Type B pancreatic cell (in vitro differentiated cells): ENCODE data around the gene HOXA2. TPM values are rescaled to one million over a fixed set of nuclear protein-coding genes. Genes with fewer than 3 reads are reported as not detected.

Experiments used
- DNase-seq: peaks from one replicate; pipeline ENCODE4 v3.0.0; 2021; ENCODE audit warnings: mixed read lengths; ENCODE audit not compliant: unreplicated experiment; ENCODE audit errors: extremely low spot score
- H3K27ac Mint-ChIP-seq: 2 replicates; pipeline ENCODE4 v1.8.0; 2021; ENCODE audit warnings: mild to moderate bottlenecking, mixed read lengths
- H3K27me3 Mint-ChIP-seq: 2 replicates; pipeline ENCODE4 v1.8.0; 2021; ENCODE audit warnings: mixed read lengths
- H3K36me3 Mint-ChIP-seq: 2 replicates; pipeline ENCODE4 v1.8.0; 2021; ENCODE audit warnings: mixed read lengths
- H3K4me1 Mint-ChIP-seq: one replicate; pipeline ENCODE4 v1.8.0; 2021; ENCODE audit warnings: mixed read lengths; ENCODE audit not compliant: unreplicated experiment
- H3K4me3 Mint-ChIP-seq: 2 replicates; pipeline ENCODE4 v1.8.0; 2021; ENCODE audit warnings: mild to moderate bottlenecking, mixed read lengths
- H3K9me3 Mint-ChIP-seq: 2 replicates; pipeline ENCODE4 v1.8.0; 2021; ENCODE audit warnings: mixed read lengths
- total RNA-seq: library from RNA; stranded (reverse); gene quantifications from 2 replicates; pipeline ENCODE4 v1.2.1, GENCODE V29; 2021; ENCODE audit warnings: low replicate concordance
- TF ChIP-seq, protein P1 (sequence below): fragments of 200-600 bp; sonication (generic); conservative IDR thresholded peaks from 2 replicates; pipeline ENCODE4 v1.5.0; 2021; ENCODE audit warnings: antibody characterized with exemption, mild to moderate bottlenecking

HOXA2 gene
- total RNA-seq, 1 donor from 2014 or later, result 26.8 TPM

DNA sequence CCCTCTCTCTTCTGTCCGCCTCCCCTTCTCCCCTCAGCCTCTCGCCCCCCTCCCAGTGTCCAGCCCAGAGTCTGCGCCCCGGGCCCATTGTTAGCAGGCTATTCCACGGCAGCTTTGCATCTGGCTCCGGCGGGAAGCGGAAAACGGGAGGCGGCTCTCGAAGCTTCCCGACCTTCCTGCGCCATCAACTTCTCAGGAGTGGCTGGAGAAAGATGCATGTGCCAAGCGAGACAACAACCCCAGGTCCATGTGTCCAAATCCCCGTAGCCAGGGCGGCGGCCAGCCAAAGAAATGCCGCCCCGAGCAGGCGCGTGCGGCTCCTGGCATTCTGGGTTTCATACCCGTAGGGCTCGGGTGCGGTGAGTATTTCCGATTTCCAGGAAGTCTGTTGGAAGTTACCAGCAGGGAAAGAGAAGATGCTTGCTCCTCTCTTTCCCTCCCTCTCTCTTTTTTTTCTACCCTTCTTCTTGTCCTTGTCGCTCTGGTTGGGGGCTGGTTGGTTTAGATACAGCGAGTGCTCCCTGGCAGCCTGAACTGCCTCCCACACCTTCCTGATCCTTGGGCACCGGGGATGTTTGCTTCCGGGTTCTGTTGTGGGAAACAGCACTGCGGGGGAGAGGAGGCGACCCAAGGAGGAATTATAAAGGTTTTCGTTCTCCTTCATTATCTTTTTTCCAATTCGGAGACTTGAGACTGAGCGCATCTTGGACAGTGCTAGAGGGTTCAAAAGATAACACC is 1.2 kb upstream of the HOXA2 start:
- Mint-ChIP-seq H3K36me3 (peaks cover 41% of the 10 kb centered on the region), H3K4me3 (peak overlapping the region; percentile 97), H3K4me1 (peaks cover 62% of the 10 kb centered on the region), H3K9me3 (no peaks in the 10 kb centered on the region), H3K27ac (peak overlapping the region; percentile 97), H3K27me3 (peaks cover 70% of the 10 kb centered on the region)
- TF ChIP-seq, protein P1, sequence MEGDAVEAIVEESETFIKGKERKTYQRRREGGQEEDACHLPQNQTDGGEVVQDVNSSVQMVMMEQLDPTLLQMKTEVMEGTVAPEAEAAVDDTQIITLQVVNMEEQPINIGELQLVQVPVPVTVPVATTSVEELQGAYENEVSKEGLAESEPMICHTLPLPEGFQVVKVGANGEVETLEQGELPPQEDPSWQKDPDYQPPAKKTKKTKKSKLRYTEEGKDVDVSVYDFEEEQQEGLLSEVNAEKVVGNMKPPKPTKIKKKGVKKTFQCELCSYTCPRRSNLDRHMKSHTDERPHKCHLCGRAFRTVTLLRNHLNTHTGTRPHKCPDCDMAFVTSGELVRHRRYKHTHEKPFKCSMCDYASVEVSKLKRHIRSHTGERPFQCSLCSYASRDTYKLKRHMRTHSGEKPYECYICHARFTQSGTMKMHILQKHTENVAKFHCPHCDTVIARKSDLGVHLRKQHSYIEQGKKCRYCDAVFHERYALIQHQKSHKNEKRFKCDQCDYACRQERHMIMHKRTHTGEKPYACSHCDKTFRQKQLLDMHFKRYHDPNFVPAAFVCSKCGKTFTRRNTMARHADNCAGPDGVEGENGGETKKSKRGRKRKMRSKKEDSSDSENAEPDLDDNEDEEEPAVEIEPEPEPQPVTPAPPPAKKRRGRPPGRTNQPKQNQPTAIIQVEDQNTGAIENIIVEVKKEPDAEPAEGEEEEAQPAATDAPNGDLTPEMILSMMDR, result no peak
- DNase-seq, result peak; percentile 73

DNA sequence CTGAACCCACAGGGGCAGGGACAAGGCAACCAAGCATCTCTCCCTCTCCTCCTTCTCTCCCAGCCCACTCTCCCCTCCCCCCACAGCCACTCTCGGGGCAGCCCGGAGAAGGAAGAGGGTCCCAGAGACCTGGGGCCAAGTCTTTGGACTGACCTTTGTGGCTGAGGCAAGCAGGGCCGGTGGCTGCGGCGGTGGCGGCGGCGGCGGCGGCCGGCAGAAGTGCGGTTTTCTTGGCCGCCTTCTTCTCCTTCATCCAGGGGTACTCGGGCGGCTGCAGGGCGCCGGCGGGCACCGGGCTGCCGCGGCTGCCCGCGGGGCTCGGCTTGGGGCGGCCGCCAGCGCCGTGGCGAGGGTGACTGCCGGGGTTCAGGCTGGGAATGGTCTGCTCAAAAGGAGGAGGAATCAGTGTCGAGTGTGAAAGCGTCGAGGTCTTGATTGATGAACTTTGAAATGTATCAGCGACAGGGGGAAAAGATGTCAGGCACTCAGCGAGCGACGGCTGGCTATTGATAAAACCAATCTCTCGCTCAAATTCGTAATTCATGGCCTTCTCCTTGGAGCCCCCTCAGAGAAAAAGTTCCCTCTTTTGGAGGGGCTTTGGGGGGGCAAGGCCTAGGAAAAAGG is 414 bp downstream of the HOXA2 start:
- peaks cover 47% of the 10 kb centered on the region for H3K36me3 Mint-ChIP-seq
- peak; percentile 77 for DNase-seq
- H3K4me3 Mint-ChIP-seq, result peak overlapping the region; percentile 97
- peak overlapping the region; percentile 97 for H3K27ac Mint-ChIP-seq
- TF ChIP-seq, protein P1, result no peak
- H3K27me3 Mint-ChIP-seq, result peaks cover 67% of the 10 kb centered on the region
- H3K4me1 Mint-ChIP-seq, result peaks cover 62% of the 10 kb centered on the region
- no peaks in the 10 kb centered on the region for H3K9me3 Mint-ChIP-seq

DNA sequence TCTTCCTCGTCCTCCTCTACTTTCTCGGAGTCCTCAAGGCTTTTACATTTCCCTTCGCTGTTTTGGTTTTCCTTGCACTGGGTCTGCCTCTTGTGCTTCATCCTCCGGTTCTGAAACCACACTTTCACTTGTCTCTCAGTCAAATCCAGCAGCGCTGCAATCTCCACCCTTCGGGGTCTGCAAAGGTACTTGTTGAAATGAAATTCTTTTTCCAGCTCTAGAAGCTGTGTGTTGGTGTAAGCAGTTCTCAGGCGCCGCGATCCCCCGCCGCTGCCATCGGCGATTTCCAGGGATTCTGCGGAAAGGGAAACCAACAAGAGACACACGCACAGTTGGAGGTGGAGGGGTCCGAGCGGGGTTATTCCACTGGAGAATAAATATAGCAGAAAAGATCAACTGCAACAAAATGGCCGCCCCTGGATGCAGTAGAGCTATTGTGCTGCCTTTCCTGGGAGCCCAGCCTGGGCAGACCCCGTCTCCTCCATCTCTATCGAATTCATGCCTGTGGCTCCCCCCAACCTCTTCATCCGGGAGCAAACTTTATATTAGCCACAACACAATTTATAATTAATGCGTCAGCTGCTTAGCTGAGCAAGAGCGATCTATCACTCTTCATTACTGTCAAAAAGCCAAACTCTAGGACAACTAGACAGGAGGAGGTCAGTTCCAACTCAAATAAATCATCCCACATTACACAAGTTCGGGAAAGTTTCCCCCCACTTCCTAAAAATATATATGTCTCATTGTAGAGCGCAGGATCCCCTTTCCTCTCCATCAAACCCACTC is 1.1 kb downstream of the HOXA2 start:
- peak overlapping the region; percentile 97 for H3K27ac Mint-ChIP-seq
- H3K4me1 Mint-ChIP-seq, result peaks cover 62% of the 10 kb centered on the region
- peaks cover 68% of the 10 kb centered on the region for H3K27me3 Mint-ChIP-seq
- no peak for DNase-seq
- H3K9me3 Mint-ChIP-seq, result no peaks in the 10 kb centered on the region
- peak overlapping the region; percentile 97 for H3K4me3 Mint-ChIP-seq
- TF ChIP-seq, protein P1, result no peak
- peaks cover 48% of the 10 kb centered on the region for H3K36me3 Mint-ChIP-seq

DNA sequence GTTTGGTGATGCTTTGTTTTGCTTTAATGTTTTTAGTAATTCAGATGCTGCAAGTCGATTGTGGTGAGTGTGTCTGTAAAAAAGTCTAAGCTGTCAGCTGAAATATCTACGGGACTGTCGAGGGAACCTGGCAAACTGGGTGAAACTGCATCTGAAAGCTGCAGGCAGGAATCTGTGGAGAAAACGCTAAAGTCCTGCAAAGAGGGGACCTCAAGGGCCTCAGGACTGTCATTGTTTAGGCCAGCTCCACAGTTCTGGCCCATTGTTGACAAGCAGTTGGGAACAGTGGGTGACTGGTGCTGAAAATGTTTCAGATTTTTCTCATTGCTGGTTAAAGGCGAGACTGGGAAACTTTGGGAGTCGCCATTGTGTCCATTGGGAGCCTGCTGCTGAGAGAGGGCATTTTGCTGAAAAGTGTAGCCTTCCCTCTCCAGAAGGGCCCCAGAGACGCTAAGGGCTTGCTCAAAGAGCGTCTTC is 1.8 kb downstream of the HOXA2 start:
- H3K36me3 Mint-ChIP-seq, result peaks cover 46% of the 10 kb centered on the region
- peaks cover 56% of the 10 kb centered on the region for H3K4me1 Mint-ChIP-seq
- H3K4me3 Mint-ChIP-seq, result peak overlapping the region; percentile 97
- H3K9me3 Mint-ChIP-seq, result no peaks in the 10 kb centered on the region
- peaks cover 63% of the 10 kb centered on the region for H3K27me3 Mint-ChIP-seq
- peak overlapping the region; percentile 97 for H3K27ac Mint-ChIP-seq
- no peak for DNase-seq
- TF ChIP-seq, protein P1, result no peak

DNA sequence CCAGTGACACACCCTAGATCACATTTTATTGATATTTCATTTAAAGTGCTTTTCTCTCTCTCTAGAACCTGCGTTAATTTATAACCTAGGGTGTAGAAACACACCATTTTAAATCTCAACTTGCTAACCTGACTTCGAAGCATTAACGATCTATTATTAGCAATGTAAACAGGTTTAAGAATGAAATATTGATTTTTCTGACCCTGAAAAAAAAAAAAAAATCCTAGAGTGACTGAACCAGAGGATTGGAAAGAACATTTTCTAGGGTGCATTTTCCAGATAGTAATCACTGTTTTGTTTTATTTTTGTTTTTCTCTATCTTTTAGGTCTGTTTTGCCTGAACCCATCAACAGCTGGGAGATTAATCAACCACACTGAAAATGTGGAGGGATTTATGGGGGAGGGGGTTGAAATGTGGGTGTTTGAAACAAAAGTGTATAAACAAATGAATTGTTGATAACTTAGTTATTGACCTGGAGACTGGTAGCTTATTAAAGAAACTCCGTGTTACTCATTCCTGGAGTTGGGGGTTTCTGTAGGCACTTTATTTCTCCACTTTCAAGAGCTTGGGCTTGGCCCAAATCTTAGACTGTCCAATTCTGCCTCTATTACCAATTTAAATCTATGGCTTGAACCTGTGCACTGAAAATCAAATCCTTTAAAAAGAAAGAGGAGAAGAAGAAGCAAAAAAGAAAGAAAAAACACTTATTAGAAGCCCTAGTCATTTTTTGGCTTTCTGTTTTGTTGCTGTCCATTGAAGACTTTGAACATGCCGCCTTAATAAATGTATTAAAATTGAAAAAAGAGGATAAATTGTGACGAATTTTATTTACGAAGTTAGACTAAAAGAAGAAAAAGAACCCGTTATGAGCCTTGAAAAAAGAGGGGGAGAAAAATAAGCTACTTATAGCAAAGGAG is 2.8 kb downstream of the HOXA2 start:
- Mint-ChIP-seq H3K36me3 (peaks cover 43% of the 10 kb centered on the region), H3K27me3 (peaks cover 66% of the 10 kb centered on the region), H3K27ac (peak overlapping the region; percentile 97), H3K9me3 (no peaks in the 10 kb centered on the region), H3K4me1 (peaks cover 51% of the 10 kb centered on the region), H3K4me3 (peak overlapping the region; percentile 97)
- no peak for DNase-seq
- TF ChIP-seq, protein P1, result no peak
